Muscle layer of duodenum (tissue), 2 donors: ENCODE measurements around the gene CLPSL1.

ENCODE experiments used
- H3K27ac ChIP-seq: one replicate; pipeline ENCODE4 v1.7.0; 2013; ENCODE audit warnings: mild to moderate bottlenecking, low read length
- H3K27me3 ChIP-seq: one replicate; pipeline ENCODE4 v1.7.0; 2013; ENCODE audit warnings: low read depth, mild to moderate bottlenecking, control low read depth, low read length
- H3K36me3 ChIP-seq, 2 donors: one replicate each; pipeline ENCODE4 v1.7.0; 2013; ENCODE audit warnings: low read length in 2 of 2, control low read depth in 1 of 2, mild to moderate bottlenecking in 1 of 2; ENCODE audit not compliant: insufficient read depth in 2 of 2, control insufficient read depth in 1 of 2
- H3K4me1 ChIP-seq, 2 donors: one replicate each; pipeline ENCODE4 v1.7.0; 2013; ENCODE audit warnings: low read length in 2 of 2, mild to moderate bottlenecking in 2 of 2, control low read depth in 1 of 2, moderate library complexity in 1 of 2; ENCODE audit not compliant: insufficient read depth in 2 of 2, control insufficient read depth in 1 of 2
- H3K4me3 ChIP-seq, 2 donors: one replicate each; pipeline ENCODE4 v1.7.0; 2013; ENCODE audit warnings: low read length in 2 of 2, low read depth in 1 of 2, mild to moderate bottlenecking in 1 of 2
- H3K9me3 ChIP-seq, 2 donors: one replicate each; pipeline ENCODE4 v1.7.0; 2013; ENCODE audit warnings: low read length in 2 of 2, control low read depth in 1 of 2, mild to moderate bottlenecking in 1 of 2; ENCODE audit not compliant: control insufficient read depth in 1 of 2
- donor health status: healthy.

Gene CLPSL1

GRCh38 chr6:35742842-35743241 is 38.0 kb upstream of the CLPSL1 start:
- H3K9me3 ChIP-seq: peaks cover 0 to 6% of the 10 kb centered on the region in 2 donors
- H3K27ac ChIP-seq: no peak overlapping the region
- no peak overlapping the region for H3K4me3 ChIP-seq
- H3K4me1 ChIP-seq: no peaks in the 10 kb centered on the region
- H3K27me3 ChIP-seq: no peaks in the 10 kb centered on the region
- no peaks in the 10 kb centered on the region for H3K36me3 ChIP-seq

- Histone ChIP-seq H3K4me1 (no peaks in the 10 kb centered on the region), H3K36me3 (no peaks in the 10 kb centered on the region), H3K27ac (no peak overlapping the region), H3K9me3 (peaks cover 0 to 6% of the 10 kb centered on the region in 2 donors), H3K4me3 (no peak overlapping the region), H3K27me3 (no peaks in the 10 kb centered on the region)
These were observed 35.3 kb upstream of the CLPSL1 start for GRCh38 chr6:35745509-35745908.

GRCh38 chr6:35746516-35746915 is 34.3 kb upstream of the CLPSL1 start:
- Histone ChIP-seq H3K4me3 (no peak overlapping the region), H3K27ac (no peak overlapping the region), H3K36me3 (no peaks in the 10 kb centered on the region)

GRCh38 chr6:35747877-35748276 is 32.9 kb upstream of the CLPSL1 start:
- Histone ChIP-seq H3K9me3 (peaks cover 0 to 6% of the 10 kb centered on the region in 2 donors), H3K27ac (no peak overlapping the region), H3K4me3 (no peak overlapping the region), H3K4me1 (no peaks in the 10 kb centered on the region), H3K27me3 (no peaks in the 10 kb centered on the region), H3K36me3 (no peaks in the 10 kb centered on the region)

More at GRCh38 chr6:35746516-35746915, 34.3 kb upstream of the CLPSL1 start:
- Histone ChIP-seq H3K4me1 (no peaks in the 10 kb centered on the region), H3K27me3 (no peaks in the 10 kb centered on the region), H3K9me3 (peaks cover 0 to 6% of the 10 kb centered on the region in 2 donors)

GRCh38 chr6:35750557-35750956 is 30.3 kb upstream of the CLPSL1 start:
- Histone ChIP-seq H3K27me3 (no peaks in the 10 kb centered on the region), H3K27ac (no peak overlapping the region), H3K9me3 (peaks cover 0 to 6% of the 10 kb centered on the region in 2 donors), H3K4me1 (no peaks in the 10 kb centered on the region), H3K36me3 (no peaks in the 10 kb centered on the region), H3K4me3 (no peak overlapping the region)

GRCh38 chr6:35751594-35751993 is 29.2 kb upstream of the CLPSL1 start:
- H3K4me1 ChIP-seq: no peaks in the 10 kb centered on the region

GRCh38 chr6:35752330-35752729 is 28.5 kb upstream of the CLPSL1 start:
- H3K27me3 ChIP-seq: no peaks in the 10 kb centered on the region
- peaks cover 0 to 4% of the 10 kb centered on the region in 2 donors for H3K9me3 ChIP-seq
- H3K27ac ChIP-seq: no peak overlapping the region
- no peaks in the 10 kb centered on the region for H3K36me3 ChIP-seq
- H3K4me1 ChIP-seq: no peaks in the 10 kb centered on the region
- no peak overlapping the region for H3K4me3 ChIP-seq

More at GRCh38 chr6:35751594-35751993, 29.2 kb upstream of the CLPSL1 start:
- Histone ChIP-seq H3K27ac (no peak overlapping the region), H3K36me3 (no peaks in the 10 kb centered on the region), H3K27me3 (no peaks in the 10 kb centered on the region), H3K4me3 (no peak overlapping the region), H3K9me3 (peaks cover 0 to 6% of the 10 kb centered on the region in 2 donors)

- no peak overlapping the region for H3K27ac ChIP-seq
- no peaks in the 10 kb centered on the region for H3K27me3 ChIP-seq
- no peaks in the 10 kb centered on the region for H3K36me3 ChIP-seq
- H3K4me3 ChIP-seq: no peak overlapping the region
- H3K9me3 ChIP-seq: no peaks in the 10 kb centered on the region
- H3K4me1 ChIP-seq: no peaks in the 10 kb centered on the region
These were observed 26.2 kb upstream of the CLPSL1 start for GRCh38 chr6:35754452-35755277.

GRCh38 chr6:35755278-35755924 is 25.4 kb upstream of the CLPSL1 start:
- no peak overlapping the region for H3K4me3 ChIP-seq
- H3K36me3 ChIP-seq: no peaks in the 10 kb centered on the region
- H3K27ac ChIP-seq: no peak overlapping the region
- no peaks in the 10 kb centered on the region for H3K9me3 ChIP-seq
- no peaks in the 10 kb centered on the region for H3K4me1 ChIP-seq
- no peaks in the 10 kb centered on the region for H3K27me3 ChIP-seq

- H3K9me3 ChIP-seq: no peaks in the 10 kb centered on the region
- no peaks in the 10 kb centered on the region for H3K27me3 ChIP-seq
- no peak overlapping the region for H3K4me3 ChIP-seq
- no peaks in the 10 kb centered on the region for H3K4me1 ChIP-seq
- H3K36me3 ChIP-seq: no peaks in the 10 kb centered on the region
- no peak overlapping the region for H3K27ac ChIP-seq
These were observed 23.2 kb upstream of the CLPSL1 start for GRCh38 chr6:35757456-35758123.

- peaks cover 16% of the 10 kb centered on the region for H3K27me3 ChIP-seq
- H3K4me1 ChIP-seq: no peaks in the 10 kb centered on the region
- H3K9me3 ChIP-seq: no peaks in the 10 kb centered on the region
- H3K4me3 ChIP-seq: no peak overlapping the region
- H3K36me3 ChIP-seq: no peaks in the 10 kb centered on the region
- H3K27ac ChIP-seq: no peak overlapping the region
These were observed 21.4 kb upstream of the CLPSL1 start for GRCh38 chr6:35759426-35759825.
